ENCODE results near the gene MALT1. TPM values are rescaled to one million over a fixed set of nuclear protein-coding genes. Genes with fewer than 3 reads are reported as not detected.

Gene MALT1
- total and polyA plus RNA-seq, 2 experiments from 2014 or later: 14.9 to 35.9 TPM

DNA sequence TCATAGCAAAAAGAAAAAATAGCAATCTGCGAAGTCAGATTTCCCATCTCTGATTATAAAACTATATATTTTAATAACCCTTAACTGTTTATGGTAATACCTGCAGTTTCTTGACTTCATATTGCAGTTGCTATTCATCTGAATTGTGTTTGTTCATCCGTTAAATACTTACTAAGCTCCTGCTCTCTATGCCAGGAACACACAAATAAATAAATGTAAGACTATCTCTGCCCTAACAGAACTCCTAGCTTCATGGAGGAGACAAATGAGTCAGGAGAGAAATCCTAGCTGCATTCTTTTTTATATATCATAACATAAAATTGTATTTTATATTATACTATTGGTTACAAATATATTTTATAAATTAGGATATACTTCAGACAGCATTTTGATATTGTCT is 61.2 kb downstream of the MALT1 start:
- H3K4me1 ChIP-seq (ENCODE audit: insufficient read depth): no peaks in the 10 kb centered on the region
- no peak overlapping the region for H3K27ac ChIP-seq
- H3K36me3 ChIP-seq (replicated peaks; ENCODE audit: insufficient read depth, low read depth): no peaks in the 10 kb centered on the region
- 93% methylated on average over 2 of the region's 2 CpGs for WGBS (ENCODE audit: low lambda C conversion rate, missing lambda C conversion rate)
- H3K9me3 ChIP-seq (ENCODE audit: low read depth): no peaks in the 10 kb centered on the region
- no peak overlapping the region for H3K4me2 ChIP-seq
- no peaks in the 10 kb centered on the region for H3K27me3 ChIP-seq
- TF ChIP-seq EZH2 (IDR thresholded peaks at IDR 0.05; ENCODE audit: borderline replicate concordance) (no peak), EZH2phosphoT487 (IDR thresholded peaks at IDR 0.05; ENCODE audit: low read depth, severe bottlenecking, unreplicated experiment) (no peak)
- TF ChIP-seq, protein P1, sequence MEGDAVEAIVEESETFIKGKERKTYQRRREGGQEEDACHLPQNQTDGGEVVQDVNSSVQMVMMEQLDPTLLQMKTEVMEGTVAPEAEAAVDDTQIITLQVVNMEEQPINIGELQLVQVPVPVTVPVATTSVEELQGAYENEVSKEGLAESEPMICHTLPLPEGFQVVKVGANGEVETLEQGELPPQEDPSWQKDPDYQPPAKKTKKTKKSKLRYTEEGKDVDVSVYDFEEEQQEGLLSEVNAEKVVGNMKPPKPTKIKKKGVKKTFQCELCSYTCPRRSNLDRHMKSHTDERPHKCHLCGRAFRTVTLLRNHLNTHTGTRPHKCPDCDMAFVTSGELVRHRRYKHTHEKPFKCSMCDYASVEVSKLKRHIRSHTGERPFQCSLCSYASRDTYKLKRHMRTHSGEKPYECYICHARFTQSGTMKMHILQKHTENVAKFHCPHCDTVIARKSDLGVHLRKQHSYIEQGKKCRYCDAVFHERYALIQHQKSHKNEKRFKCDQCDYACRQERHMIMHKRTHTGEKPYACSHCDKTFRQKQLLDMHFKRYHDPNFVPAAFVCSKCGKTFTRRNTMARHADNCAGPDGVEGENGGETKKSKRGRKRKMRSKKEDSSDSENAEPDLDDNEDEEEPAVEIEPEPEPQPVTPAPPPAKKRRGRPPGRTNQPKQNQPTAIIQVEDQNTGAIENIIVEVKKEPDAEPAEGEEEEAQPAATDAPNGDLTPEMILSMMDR (IDR thresholded peaks at IDR 0.05; ENCODE audit: poor library complexity): no peak
- no peak overlapping the region for H2AFZ ChIP-seq
- no peak overlapping the region for H3K4me3 ChIP-seq
- no peaks in the 10 kb centered on the region for H3K79me2 ChIP-seq
- H4K20me1 ChIP-seq (ENCODE audit: insufficient read depth, poor library complexity, severe bottlenecking): no peaks in the 10 kb centered on the region
- H3K9me2 ChIP-seq (replicated peaks; ENCODE audit: insufficient read depth): no peaks in the 10 kb centered on the region
- no peak for DNase-seq (ENCODE audit: low spot score)

DNA sequence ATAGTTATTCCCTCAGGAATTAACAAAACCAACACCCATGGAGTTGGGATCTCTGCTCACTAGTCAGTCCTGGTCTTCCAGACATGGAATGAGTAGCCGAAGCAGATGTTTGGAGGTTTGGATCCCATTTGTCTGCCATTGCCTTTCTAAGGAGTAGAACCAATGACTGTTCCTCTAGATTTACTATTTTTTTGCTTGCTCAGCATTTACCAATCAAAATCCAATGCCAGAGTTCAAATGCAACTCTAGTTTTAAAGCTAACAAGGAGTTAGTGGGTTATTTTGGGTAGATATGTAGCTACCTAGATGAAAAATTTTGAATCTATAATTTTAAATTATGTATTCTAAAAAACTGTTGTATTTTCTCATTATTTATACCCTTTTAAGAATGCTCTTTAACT is 62.6 kb downstream of the MALT1 start:
- 100% methylated on average over 1 of the region's 1 CpG for WGBS (ENCODE audit: low lambda C conversion rate, missing lambda C conversion rate)
- Histone ChIP-seq H4K20me1 (ENCODE audit: insufficient read depth, poor library complexity, severe bottlenecking) (no peaks in the 10 kb centered on the region), H3K27ac (no peak overlapping the region), H3K4me2 (no peak overlapping the region), H3K9me3 (ENCODE audit: low read depth) (no peaks in the 10 kb centered on the region), H3K4me1 (ENCODE audit: insufficient read depth) (no peaks in the 10 kb centered on the region), H3K9me2 (replicated peaks; ENCODE audit: insufficient read depth) (no peaks in the 10 kb centered on the region), H3K4me3 (no peak overlapping the region), H3K79me2 (no peaks in the 10 kb centered on the region), H3K27me3 (no peaks in the 10 kb centered on the region), H3K36me3 (replicated peaks; ENCODE audit: insufficient read depth, low read depth) (no peaks in the 10 kb centered on the region), H2AFZ (no peak overlapping the region)
- TF ChIP-seq EZH2 (IDR thresholded peaks at IDR 0.05; ENCODE audit: borderline replicate concordance) (no peak), EZH2phosphoT487 (IDR thresholded peaks at IDR 0.05; ENCODE audit: low read depth, severe bottlenecking, unreplicated experiment) (no peak)
- TF ChIP-seq, protein P1 (IDR thresholded peaks at IDR 0.05; ENCODE audit: poor library complexity): no peak
- DNase-seq (ENCODE audit: low spot score): no peak

DNA sequence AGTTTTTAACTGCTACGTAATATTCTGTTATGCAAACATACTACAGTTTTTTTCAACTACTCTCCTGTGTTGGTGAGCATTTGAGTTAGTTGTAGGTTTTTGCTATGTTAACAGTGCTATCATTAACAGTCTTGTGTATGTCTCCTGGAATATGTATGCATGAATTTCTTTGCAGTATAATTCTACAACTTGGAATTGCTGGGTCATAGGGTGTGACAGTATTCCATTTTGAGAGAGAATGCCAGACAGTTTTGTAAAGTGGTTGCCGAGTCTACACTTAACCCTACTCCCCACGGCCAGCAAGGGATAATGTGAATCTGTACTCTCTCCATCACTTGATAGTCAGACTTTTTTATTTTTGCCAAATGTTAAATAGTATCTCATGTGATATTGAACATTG is 67.1 kb downstream of the MALT1 start:
- Histone ChIP-seq H3K36me3 (replicated peaks; ENCODE audit: insufficient read depth, low read depth) (no peaks in the 10 kb centered on the region), H3K4me1 (ENCODE audit: insufficient read depth) (no peaks in the 10 kb centered on the region)
- WGBS (ENCODE audit: low lambda C conversion rate, missing lambda C conversion rate): 97% methylated on average over 3 of the region's 3 CpGs

DNA sequence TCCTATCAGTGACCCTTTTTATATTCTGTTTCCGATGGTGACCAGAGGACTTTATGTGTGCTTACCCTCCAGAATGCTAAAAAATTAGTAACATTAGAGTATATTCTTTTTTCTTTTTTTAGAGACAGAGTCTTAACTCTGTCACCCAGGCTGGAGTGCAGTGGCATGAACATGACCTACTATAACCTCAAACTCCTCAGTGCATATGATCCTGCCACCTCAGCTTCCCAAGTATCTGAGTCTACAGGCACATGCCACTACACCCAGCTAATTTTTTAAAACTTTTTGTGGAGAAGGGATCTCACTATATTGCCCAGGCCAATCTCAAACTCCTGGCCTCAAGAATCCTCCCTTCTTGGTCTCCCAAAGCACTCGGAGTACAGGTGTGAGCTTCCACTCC is 74.6 kb downstream of the MALT1 start:
- H3K27ac ChIP-seq: no peak overlapping the region
- no peaks in the 10 kb centered on the region for H3K9me2 ChIP-seq (replicated peaks; ENCODE audit: insufficient read depth)
- H3K4me3 ChIP-seq: no peak overlapping the region
- no peaks in the 10 kb centered on the region for H3K27me3 ChIP-seq
- no peak for DNase-seq (ENCODE audit: low spot score)
- H4K20me1 ChIP-seq (ENCODE audit: insufficient read depth, poor library complexity, severe bottlenecking): no peaks in the 10 kb centered on the region
- H3K79me2 ChIP-seq: no peaks in the 10 kb centered on the region
- TF ChIP-seq, protein P1 (IDR thresholded peaks at IDR 0.05; ENCODE audit: poor library complexity): no peak
- TF ChIP-seq EZH2phosphoT487 (IDR thresholded peaks at IDR 0.05; ENCODE audit: low read depth, severe bottlenecking, unreplicated experiment) (no peak), EZH2 (IDR thresholded peaks at IDR 0.05; ENCODE audit: borderline replicate concordance) (no peak)
- H2AFZ ChIP-seq: no peak overlapping the region
- H3K4me1 ChIP-seq (ENCODE audit: insufficient read depth): no peaks in the 10 kb centered on the region
- peaks cover 12% of the 10 kb centered on the region for H3K36me3 ChIP-seq (replicated peaks; ENCODE audit: insufficient read depth, low read depth)
- peaks cover 12% of the 10 kb centered on the region for H3K9me3 ChIP-seq (ENCODE audit: low read depth)
- 92% methylated on average over 2 of the region's 2 CpGs for WGBS (ENCODE audit: low lambda C conversion rate, missing lambda C conversion rate)
- H3K4me2 ChIP-seq: no peak overlapping the region

More for the DNA sequence above, 67.1 kb downstream of the MALT1 start:
- Histone ChIP-seq H3K4me2 (no peak overlapping the region), H3K79me2 (no peaks in the 10 kb centered on the region), H3K27me3 (no peaks in the 10 kb centered on the region), H3K4me3 (no peak overlapping the region), H4K20me1 (ENCODE audit: insufficient read depth, poor library complexity, severe bottlenecking) (no peaks in the 10 kb centered on the region), H3K9me2 (replicated peaks; ENCODE audit: insufficient read depth) (no peaks in the 10 kb centered on the region), H2AFZ (no peak overlapping the region), H3K9me3 (ENCODE audit: low read depth) (no peaks in the 10 kb centered on the region), H3K27ac (no peak overlapping the region)
- DNase-seq (ENCODE audit: low spot score): no peak
- no peak for TF ChIP-seq EZH2 (IDR thresholded peaks at IDR 0.05; ENCODE audit: borderline replicate concordance)

Data from hepatocyte (in vitro differentiated cells).